Activated CD8-positive, alpha-beta T cell treated with anti-CD3 and anti-CD28 coated beads, Interleukin-2, amount 10 ng/mL, durations not matched to agents 7 days and 5 days (primary cell): ENCODE data around the gene CCDC30. TPM values are rescaled to one million over a fixed set of nuclear protein-coding genes. Genes with fewer than 3 reads are reported as not detected.
A peak's percentile ranks its signal among the peaks of the same experiment; 100 is the strongest.
"Not testable (repeated sequence)": the region's sequence is repeated elsewhere in the genome, so short reads cannot be mapped to it uniquely, and the experiment has no call there.

Experiments
- ATAC-seq: fragments of 150-1000 bp; cut with Tn5 transposase; one replicate; pipeline ENCODE4 v1.10.0; 2021; ENCODE audit warnings: moderate library complexity
- CTCF ChIA-PET: fragments of 350-600 bp; sonication (Branson Sonifier 250); formaldehyde crosslinking; loops from one replicate; lab custom pipeline; 2021; ENCODE audit warnings: antibody characterized with exemption; lab: Charles Lee
- POLR2A ChIA-PET: fragments of 350-600 bp; sonication (Branson Sonifier 250); formaldehyde crosslinking; loops from one replicate; lab custom pipeline; 2021; ENCODE audit warnings: antibody characterized with exemption; lab: Charles Lee
- DNase-seq: peaks from one replicate; pipeline ENCODE4 v3.0.0-alpha.2; 2020
- H3K27ac Mint-ChIP-seq: one replicate; pipeline ENCODE4 v1.8.0; 2021; ENCODE audit warnings: mild to moderate bottlenecking, mixed read lengths
- H3K27me3 Mint-ChIP-seq: one replicate; pipeline ENCODE4 v1.8.0; 2021; ENCODE audit warnings: low read depth, mixed read lengths
- H3K36me3 Mint-ChIP-seq: one replicate; pipeline ENCODE4 v1.8.0; 2021; ENCODE audit warnings: low read depth, mixed read lengths
- H3K4me1 Mint-ChIP-seq: one replicate; pipeline ENCODE4 v1.8.0; 2021; ENCODE audit warnings: low read depth, mixed read lengths
- H3K4me3 Mint-ChIP-seq: one replicate; pipeline ENCODE4 v1.8.0; 2021; ENCODE audit warnings: mild to moderate bottlenecking, mixed read lengths
- H3K9me3 Mint-ChIP-seq: one replicate; pipeline ENCODE4 v1.8.0; 2022; ENCODE audit warnings: mixed read lengths; ENCODE audit not compliant: insufficient read depth
- total RNA-seq, 2 experiments: library from RNA; stranded (reverse); gene quantifications; one replicate each; pipeline ENCODE4 v1.2.3, GENCODE V29; 2021

Gene CCDC30
- total RNA-seq, 2 experiments from 2014 or later = 1.7 to 2.2 TPM

DNA sequence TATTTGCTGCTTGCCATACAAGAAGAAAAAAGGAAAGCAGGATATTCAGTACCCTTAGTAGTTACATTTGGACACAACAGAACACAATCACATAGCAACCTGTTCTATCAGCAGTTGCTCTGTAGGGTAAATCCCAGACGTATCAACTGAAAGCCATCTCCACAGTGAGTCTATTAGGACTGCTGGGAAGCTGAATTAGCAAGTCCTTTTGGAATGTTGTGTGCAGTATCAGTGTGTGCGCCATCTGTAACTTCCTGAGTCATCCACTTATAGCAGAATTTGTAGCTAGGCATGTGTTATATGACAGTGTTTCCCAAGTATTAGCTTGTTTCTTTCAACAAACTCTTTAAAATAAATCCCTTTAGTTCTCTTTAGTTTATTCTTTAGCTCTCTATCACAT is 21.3 kb downstream of the CCDC30 start:
- Mint-ChIP-seq H3K4me3 (no peak overlapping the region), H3K9me3 (no peaks in the 10 kb centered on the region), H3K27ac (no peak overlapping the region), H3K4me1 (no peaks in the 10 kb centered on the region), H3K36me3 (no peaks in the 10 kb centered on the region), H3K27me3 (peaks cover 2% of the 10 kb centered on the region)
- no peak for DNase-seq
- ChIA-PET POLR2A (no interaction called here), CTCF (interaction anchor here (1.5 kb wide), 1 partner anchor 9 kb away, joined by 3 read pairs; no protein-coding TSS in a partner anchor)
- ATAC-seq = no peak

DNA sequence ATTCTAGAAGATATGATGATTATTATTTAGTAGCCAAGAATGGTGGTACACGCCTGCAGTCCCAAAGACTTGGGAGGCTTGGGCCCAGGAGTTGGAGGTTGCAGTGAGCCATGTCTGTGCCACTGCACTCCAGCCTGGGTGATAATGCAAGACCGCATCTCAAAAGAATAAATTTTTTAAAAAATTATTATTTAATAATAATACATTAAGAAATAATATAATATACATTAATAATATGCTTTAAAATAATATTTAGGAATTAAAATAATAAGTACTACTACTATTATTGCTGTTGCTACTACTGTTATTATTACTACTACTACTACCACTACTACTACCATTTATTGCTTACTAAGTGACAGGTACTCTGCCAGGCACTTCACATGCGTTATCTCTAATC is 27.2 kb downstream of the CCDC30 start:
- H3K9me3 Mint-ChIP-seq = no peaks in the 10 kb centered on the region
- ATAC-seq = no peak
- CTCF ChIA-PET = no interaction called here
- peaks cover 2% of the 10 kb centered on the region for H3K27me3 Mint-ChIP-seq
- H3K4me1 Mint-ChIP-seq = no peaks in the 10 kb centered on the region
- H3K4me3 Mint-ChIP-seq = no peak overlapping the region
- H3K27ac Mint-ChIP-seq = no peak overlapping the region
- DNase-seq = no peak
- POLR2A ChIA-PET = no interaction called here
- H3K36me3 Mint-ChIP-seq = no peaks in the 10 kb centered on the region

DNA sequence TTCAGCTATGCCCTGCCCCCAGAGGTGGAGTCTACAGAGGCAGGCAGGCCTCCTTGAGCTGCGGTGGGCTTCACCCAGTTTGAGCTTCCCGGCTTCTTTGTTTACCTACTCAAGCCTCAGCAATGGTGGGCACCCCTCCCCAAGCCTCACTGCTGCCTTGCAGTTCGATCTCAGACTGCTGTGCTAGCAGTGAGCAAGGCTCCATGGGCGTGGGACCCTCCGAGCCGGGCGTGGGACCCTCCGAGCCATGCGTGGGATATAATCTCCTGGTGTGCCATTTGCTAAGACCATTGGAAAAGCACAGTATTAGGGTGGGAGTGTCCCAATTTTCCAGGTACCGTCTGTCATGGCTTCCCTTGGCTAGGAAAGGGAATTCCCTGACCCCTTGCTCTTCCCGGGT is 38.9 kb downstream of the CCDC30 start:
- H3K27ac Mint-ChIP-seq, H3K27me3 Mint-ChIP-seq, POLR2A ChIA-PET, CTCF ChIA-PET, H3K4me3 Mint-ChIP-seq, H3K36me3 Mint-ChIP-seq, ATAC-seq, DNase-seq, H3K4me1 Mint-ChIP-seq: not testable (repeated sequence)
- H3K9me3 Mint-ChIP-seq = peaks cover 28% of the 10 kb centered on the region

DNA sequence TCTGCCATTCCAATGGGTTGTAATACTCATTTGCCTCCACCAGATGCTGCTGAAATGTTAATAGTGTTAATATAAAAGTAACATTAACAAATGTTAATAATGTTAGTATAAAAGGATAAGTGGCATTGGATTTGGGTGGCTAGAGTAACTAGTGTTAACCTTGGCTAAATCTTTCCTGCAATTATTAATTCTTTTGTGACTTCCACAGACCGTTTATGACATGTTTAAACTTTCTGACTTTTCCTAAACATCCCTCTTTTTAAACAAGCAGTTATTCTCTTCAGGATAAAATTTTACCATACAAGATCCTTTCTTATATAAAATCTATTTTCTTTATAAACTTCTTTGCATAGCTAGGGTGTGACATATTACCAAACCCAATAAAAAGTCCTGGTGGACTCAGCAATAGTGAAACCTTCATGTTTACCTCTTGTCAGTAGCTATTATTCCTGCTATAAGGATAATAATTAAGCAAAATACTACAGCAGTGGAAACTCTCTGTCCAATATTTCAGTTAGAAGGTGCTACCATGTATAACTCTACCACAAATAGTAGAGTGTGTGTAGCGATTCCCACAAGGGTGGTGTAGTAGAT is 41.5 kb downstream of the CCDC30 start:
- Mint-ChIP-seq H3K27ac (no peak overlapping the region), H3K4me1 (no peaks in the 10 kb centered on the region), H3K4me3 (no peak overlapping the region), H3K9me3 (peaks cover 28% of the 10 kb centered on the region), H3K27me3 (no peaks in the 10 kb centered on the region), H3K36me3 (peaks cover 7% of the 10 kb centered on the region)
- ChIA-PET POLR2A (no interaction called here), CTCF (no interaction called here)
- ATAC-seq (no peak), DNase-seq (no peak)

DNA sequence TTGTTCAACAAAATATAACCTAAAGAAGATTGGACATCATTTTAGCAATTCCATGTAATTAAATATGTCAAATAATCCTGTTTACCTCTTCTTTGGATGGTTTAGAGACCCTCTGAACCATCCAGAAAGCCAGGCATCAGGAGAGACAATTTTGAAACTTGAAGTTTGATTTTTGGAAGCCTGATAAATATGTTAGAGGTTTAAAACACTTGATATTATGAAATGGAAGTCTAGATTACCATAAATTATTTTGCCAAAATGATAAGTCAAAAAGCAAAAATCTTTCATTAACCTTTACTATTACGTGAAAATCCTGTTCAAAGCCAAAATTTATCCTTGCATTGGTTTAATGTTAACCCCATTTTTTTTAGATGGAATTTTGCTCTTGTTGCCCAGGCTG is 43.5 kb downstream of the CCDC30 start:
- Mint-ChIP-seq H3K36me3 (peaks cover 5% of the 10 kb centered on the region), H3K4me3 (no peak overlapping the region), H3K27ac (no peak overlapping the region), H3K27me3 (no peaks in the 10 kb centered on the region), H3K4me1 (no peaks in the 10 kb centered on the region), H3K9me3 (peaks cover 37% of the 10 kb centered on the region)
- DNase-seq = no peak
- ChIA-PET CTCF (no interaction called here), POLR2A (no interaction called here)
- no peak for ATAC-seq

DNA sequence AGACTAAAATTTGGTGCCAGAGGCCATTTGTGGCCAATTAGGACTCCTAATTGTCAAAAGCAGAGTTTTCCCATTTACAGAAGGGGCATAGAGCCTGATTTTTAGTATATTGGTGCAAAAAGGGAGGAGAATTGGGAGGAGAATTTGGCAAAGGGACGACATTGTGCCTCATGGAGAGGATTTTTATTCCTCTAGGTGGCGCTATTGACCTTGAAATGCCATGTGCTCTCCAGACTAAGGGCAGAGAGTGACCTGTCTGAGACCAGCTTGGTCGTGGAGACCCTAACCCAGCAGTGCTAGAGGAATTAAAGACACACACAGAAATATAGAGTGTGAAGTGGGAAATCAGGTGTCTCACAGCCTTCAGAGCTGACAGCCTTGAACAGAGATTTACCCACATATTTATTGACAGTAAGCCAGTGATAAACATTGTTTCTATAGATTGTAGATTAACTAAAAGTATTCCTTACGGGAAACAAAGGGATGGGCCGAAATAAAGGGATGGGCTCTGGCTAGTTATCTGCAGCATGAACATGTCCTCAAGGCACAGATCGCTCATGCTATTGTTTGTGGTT is 48.6 kb downstream of the CCDC30 start:
- H3K4me1 Mint-ChIP-seq, H3K27ac Mint-ChIP-seq, POLR2A ChIA-PET, DNase-seq, ATAC-seq, H3K36me3 Mint-ChIP-seq, CTCF ChIA-PET, H3K4me3 Mint-ChIP-seq, H3K27me3 Mint-ChIP-seq: not testable (repeated sequence)
- H3K9me3 Mint-ChIP-seq = peaks cover 23% of the 10 kb centered on the region

DNA sequence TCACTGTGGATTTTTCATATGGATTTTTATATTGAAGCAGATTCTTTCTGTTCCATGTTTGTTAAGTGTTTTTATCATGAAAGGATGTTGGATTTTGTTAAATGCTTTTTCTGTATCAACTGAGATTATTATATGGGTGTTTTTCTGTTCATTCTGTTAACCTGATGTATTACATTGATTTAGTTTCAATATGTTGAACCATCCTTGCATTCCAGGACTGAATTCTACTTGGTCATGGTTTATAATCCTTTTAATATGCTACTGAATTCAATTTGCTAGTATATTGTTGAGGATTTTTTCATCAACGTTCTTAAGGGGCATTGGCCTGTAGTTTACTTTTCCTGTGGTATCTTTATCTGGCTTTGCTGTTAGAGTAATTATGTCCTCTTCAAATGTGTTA is 55.8 kb downstream of the CCDC30 start:
- POLR2A ChIA-PET = no interaction called here
- no peak for DNase-seq
- Mint-ChIP-seq H3K27me3 (no peaks in the 10 kb centered on the region), H3K9me3 (peaks cover 30% of the 10 kb centered on the region), H3K4me3 (no peak overlapping the region), H3K27ac (no peak overlapping the region), H3K36me3 (peaks cover 12% of the 10 kb centered on the region), H3K4me1 (no peaks in the 10 kb centered on the region)
- CTCF ChIA-PET = no interaction called here
- ATAC-seq = no peak

DNA sequence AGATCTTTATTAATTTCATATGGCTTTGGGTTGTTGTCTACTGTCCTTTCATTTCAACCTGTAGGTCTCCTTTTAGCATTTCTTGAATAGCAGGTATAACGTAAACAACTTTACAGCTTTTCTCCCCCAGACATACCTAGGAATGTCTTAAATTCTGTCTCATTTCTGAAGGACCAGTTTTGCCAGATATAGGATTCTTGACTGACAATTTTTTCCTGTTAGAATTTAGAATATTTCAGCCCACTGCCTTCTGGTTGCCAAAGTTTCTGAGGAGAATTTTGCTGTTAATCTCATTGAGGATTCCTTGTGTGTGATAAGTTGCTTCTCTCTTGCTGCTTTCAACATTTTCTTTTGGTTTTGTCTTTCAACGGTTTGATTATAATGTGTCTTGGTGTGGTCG is 60.1 kb downstream of the CCDC30 start:
- ATAC-seq = no peak

DNA sequence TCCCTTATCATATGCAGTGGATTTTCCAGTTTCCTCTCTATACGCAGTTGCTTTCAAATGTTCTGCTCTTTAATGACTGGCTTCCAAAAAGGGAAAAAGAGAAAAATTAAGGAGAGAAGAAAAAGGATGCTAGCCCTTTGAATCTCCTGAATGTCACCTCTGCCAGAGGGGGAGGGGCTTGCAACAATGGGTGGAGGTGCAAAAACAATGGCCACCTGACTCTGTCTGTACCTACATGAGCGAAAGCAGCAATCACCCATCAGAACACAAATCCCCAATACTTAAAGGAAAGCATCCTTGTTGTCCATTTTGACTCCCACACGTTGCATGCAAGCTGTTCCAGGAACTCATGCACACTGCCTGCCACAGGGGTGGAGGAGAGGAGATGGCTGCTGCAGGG is 61.2 kb downstream of the CCDC30 start:
- no peak overlapping the region for H3K27ac Mint-ChIP-seq
- H3K36me3 Mint-ChIP-seq = peaks cover 26% of the 10 kb centered on the region
- peaks cover 12% of the 10 kb centered on the region for H3K9me3 Mint-ChIP-seq
- DNase-seq (no peak), ATAC-seq (no peak)
- no peak overlapping the region for H3K4me3 Mint-ChIP-seq
- POLR2A ChIA-PET = no interaction called here
- peaks cover 4% of the 10 kb centered on the region for H3K27me3 Mint-ChIP-seq
- CTCF ChIA-PET = no interaction called here
- peaks cover 17% of the 10 kb centered on the region for H3K4me1 Mint-ChIP-seq

More for the DNA sequence above, 60.1 kb downstream of the CCDC30 start:
- Mint-ChIP-seq H3K27ac (no peak overlapping the region), H3K36me3 (peaks cover 24% of the 10 kb centered on the region), H3K27me3 (peaks cover 4% of the 10 kb centered on the region), H3K9me3 (peaks cover 20% of the 10 kb centered on the region), H3K4me1 (peaks cover 11% of the 10 kb centered on the region), H3K4me3 (no peak overlapping the region)
- POLR2A ChIA-PET = no interaction called here
- DNase-seq = no peak
- CTCF ChIA-PET = no interaction called here

DNA sequence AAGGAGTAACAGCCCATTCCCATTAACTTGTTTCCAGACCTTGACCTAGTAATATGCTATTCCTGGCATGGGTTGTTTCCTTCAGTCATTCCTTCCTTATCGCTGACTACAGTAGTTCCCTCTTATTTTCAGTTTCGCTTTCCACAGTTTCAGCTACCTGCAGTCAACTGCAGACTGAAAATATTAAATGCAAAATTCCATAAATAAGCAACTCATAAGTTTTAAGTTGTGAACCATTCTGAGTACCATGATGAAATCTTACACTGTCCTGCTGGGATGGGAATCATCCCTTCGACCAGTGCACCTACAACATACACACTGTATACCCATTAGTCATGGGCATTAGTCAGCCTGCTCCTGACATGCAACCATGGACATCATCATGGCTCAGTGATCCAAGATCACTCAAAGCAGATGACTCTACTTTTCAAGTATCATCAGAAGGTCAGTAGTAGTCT is 66.7 kb downstream of the CCDC30 start:
- H3K27me3 Mint-ChIP-seq = peaks cover 4% of the 10 kb centered on the region
- peaks cover 11% of the 10 kb centered on the region for H3K36me3 Mint-ChIP-seq
- peak overlapping the region; percentile 67 for H3K4me3 Mint-ChIP-seq
- no peaks in the 10 kb centered on the region for H3K9me3 Mint-ChIP-seq
- DNase-seq (peak; percentile 22), ATAC-seq (peak; percentile 70)
- POLR2A ChIA-PET = no interaction called here
- CTCF ChIA-PET = no interaction called here
- peaks cover 25% of the 10 kb centered on the region for H3K4me1 Mint-ChIP-seq
- H3K27ac Mint-ChIP-seq = peak overlapping the region; percentile 67

DNA sequence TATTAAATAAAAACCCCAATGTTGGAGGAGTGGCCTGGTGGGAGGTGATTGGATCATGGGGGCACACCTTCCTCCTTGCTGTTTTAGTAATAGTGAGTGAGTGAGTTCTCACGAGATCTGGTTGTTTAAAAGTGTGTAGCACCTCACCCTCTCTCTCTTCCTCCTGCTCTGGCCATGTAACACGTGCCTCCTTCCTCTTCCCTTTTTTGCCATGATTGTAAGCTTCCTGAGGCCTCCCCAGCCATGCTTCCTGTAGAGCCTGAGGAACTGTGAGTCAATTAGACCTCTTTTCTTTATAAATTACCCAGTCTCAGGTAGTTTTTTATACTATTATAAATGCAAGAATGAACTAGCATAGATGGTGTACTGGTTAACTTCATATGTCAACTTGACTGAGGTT is 68.0 kb downstream of the CCDC30 start:
- H3K36me3 Mint-ChIP-seq = peaks cover 10% of the 10 kb centered on the region
- ATAC-seq (no peak), DNase-seq (no peak)
- H3K27me3 Mint-ChIP-seq = peaks cover 3% of the 10 kb centered on the region
- H3K4me3 Mint-ChIP-seq = no peak overlapping the region
- peaks cover 25% of the 10 kb centered on the region for H3K4me1 Mint-ChIP-seq
- no peaks in the 10 kb centered on the region for H3K9me3 Mint-ChIP-seq
- POLR2A ChIA-PET = no interaction called here
- no peak overlapping the region for H3K27ac Mint-ChIP-seq
- CTCF ChIA-PET = no interaction called here

DNA sequence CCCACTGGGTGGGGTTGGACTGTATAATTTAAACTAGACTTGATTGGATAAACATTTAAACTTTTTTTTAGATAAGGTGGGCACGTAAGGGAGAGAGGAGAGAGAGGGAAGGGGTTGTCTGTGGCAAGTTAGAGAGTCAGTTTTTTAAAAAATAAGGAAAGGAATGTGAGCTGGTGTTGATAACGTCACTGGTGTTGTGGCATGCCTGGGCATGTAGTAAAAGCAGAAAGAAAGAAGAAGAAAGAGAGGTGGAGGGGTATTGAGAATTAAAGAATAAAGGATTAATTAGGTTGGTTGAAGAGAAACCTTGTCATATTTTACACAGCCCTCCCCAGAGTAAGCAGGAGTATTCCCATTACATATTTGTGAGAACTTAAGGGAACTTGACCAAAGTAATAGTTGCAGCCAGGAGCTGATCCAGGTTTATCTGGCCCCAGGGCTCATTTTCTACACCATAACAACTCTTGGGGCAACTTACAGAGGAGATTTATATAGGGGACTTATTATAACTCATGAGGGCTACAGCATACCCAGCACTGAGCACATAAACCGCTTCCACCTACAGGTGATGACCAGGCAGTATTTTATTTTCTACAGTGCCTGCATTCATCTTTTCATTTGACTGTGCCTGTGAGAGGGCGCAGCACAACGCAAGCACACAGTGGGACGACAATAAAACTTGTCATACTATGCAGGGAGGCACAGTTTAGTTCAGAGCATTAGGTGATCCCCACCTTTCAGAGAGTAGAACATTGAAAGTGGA is 70.2 kb downstream of the CCDC30 start:
- Mint-ChIP-seq H3K9me3 (no peaks in the 10 kb centered on the region), H3K4me1 (peaks cover 13% of the 10 kb centered on the region), H3K36me3 (peaks cover 8% of the 10 kb centered on the region), H3K27me3 (no peaks in the 10 kb centered on the region), H3K27ac (no peak overlapping the region), H3K4me3 (no peak overlapping the region)
- ChIA-PET CTCF (interaction anchor here (1.3 kb wide), 1 partner anchor 43 kb away, joined by 3 read pairs; no protein-coding TSS in a partner anchor), POLR2A (no interaction called here)
- DNase-seq = no peak
- no peak for ATAC-seq
